ENCODE measurements around the gene STK38L. TPM values are rescaled to one million over a fixed set of nuclear protein-coding genes. Genes with fewer than 3 reads are reported as not detected.

Gene STK38L
- total and polyA plus RNA-seq, 2 of the 8 experiments (the other 6 are each of a cell fraction or from before 2014, with no cell fraction given): 8.1 to 63.6 TPM

DNA sequence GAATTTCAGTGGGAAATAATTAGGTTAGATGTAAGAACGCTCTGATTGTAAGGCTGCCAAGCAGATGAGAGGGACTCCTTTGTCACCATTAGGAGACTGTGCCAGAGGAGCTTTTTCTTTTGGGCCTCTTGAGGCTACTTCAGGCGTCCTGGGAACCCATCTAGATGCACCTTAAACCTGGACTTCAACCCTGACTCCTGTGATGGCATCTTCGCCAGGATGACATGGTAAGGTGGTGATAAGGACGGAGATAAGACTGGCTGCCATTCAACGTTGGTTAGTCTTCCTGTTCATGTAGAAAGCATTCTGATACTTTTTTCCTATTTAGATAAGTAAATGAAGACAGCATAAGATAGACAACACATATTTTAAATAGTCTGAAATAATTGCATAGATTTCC is 36.3 kb downstream of the STK38L start:
- Histone ChIP-seq H4K8ac (ENCODE audit: extremely low read depth, insufficient read depth, low read length) (no peak overlapping the region), H2BK5ac (ENCODE audit: low read depth, low read length) (no peak overlapping the region), H2BK12ac (ENCODE audit: low read depth, low read length) (no peak overlapping the region), H3K14ac (ENCODE audit: insufficient read length) (no peak overlapping the region), H3K4me1 (replicated peaks in 1 of 4; ENCODE audit: control insufficient read depth in 3 of 4, insufficient read depth in 4 of 4, low read length in 3 of 4) (peaks cover 0 to 15% (median 8%) of the 10 kb centered on the region in 4 experiments; a peak in 5 of 7 replicates), H3K56ac (replicated peaks; ENCODE audit: insufficient read length, low read depth, low read length) (no peak overlapping the region), H3K18ac (ENCODE audit: extremely low read depth, low read length) (no peak overlapping the region), H2BK120ac (replicated peaks; ENCODE audit: low read depth, low read length) (no peak overlapping the region), H2AFZ (ENCODE audit: low read length) (no peak overlapping the region), H3K23ac (ENCODE audit: insufficient read length) (no peak overlapping the region), H3K9ac (replicated peaks in 1 of 4; ENCODE audit: extremely low read depth in 1 of 4, low read depth in 3 of 4, low read length in 3 of 4) (no peak overlapping the region), H4K20me1 (replicated peaks in 1 of 2; ENCODE audit: control insufficient read depth in 1 of 2, insufficient read depth in 2 of 2, low read length in 2 of 2) (no peaks in the 10 kb centered on the region), H4K5ac (ENCODE audit: insufficient read length, low read depth, low read length) (no peak overlapping the region), H3K36me3 (ENCODE audit: control insufficient read depth in 2 of 4, insufficient read depth in 4 of 4, low read length in 3 of 4) (no peaks in the 10 kb centered on the region), H3K27me3 (replicated peaks in 1 of 4; ENCODE audit: control insufficient read depth in 3 of 4, extremely low read depth in 1 of 4, insufficient read depth in 3 of 4, low read length in 3 of 4) (no peaks in the 10 kb centered on the region), H3K79me1 (ENCODE audit: low read depth, low read length) (0 out of 2 replicates have a peak, but pooled peaks cover 3% of the 10 kb centered on the region), H2BK15ac (ENCODE audit: low read length) (no peak overlapping the region), H3K4me2 (ENCODE audit: insufficient read depth in 1 of 2, low read depth in 2 of 2, low read length in 2 of 2) (no peak overlapping the region), H3K4me3 (ENCODE audit: extremely low read depth in 1 of 4, insufficient read depth in 2 of 4, low read depth in 3 of 4, low read length in 4 of 4) (no peak overlapping the region), H3K79me2 (ENCODE audit: control insufficient read depth in 1 of 2, insufficient read depth in 2 of 2, low read length in 2 of 2) (peaks cover 0 to 37% of the 10 kb centered on the region in 2 experiments; a peak in 2 of 4 replicates), H4K91ac (replicated peaks; ENCODE audit: insufficient read length, low read length) (no peak overlapping the region), H2AK5ac (ENCODE audit: low read depth, low read length) (no peak overlapping the region), H3K27ac (ENCODE audit: low read depth, low read length) (no peak overlapping the region), H2BK20ac (ENCODE audit: low read length) (no peak overlapping the region), H3K4ac (replicated peaks; ENCODE audit: insufficient read length, low read depth, low read length) (no peak overlapping the region), H3K23me2 (ENCODE audit: low read depth, low read length) (no peaks in the 10 kb centered on the region), H3K9me3 (ENCODE audit: insufficient read depth in 2 of 2, low read depth in 1 of 2, low read length in 1 of 2) (no peaks in the 10 kb centered on the region)
- TF ChIP-seq TCF12 (IDR thresholded peaks at IDR 0.05; ENCODE audit: low read depth, low read length) (no peak), BACH1 (IDR thresholded peaks at IDR 0.05; ENCODE audit: low read length) (no peak), GABPA (IDR thresholded peaks at IDR 0.05; ENCODE audit: borderline replicate concordance, insufficient read depth, low read length) (no peak), TAF1 (IDR thresholded peaks at IDR 0.05; ENCODE audit: low read depth, low read length) (no peak), FOSL1 (IDR thresholded peaks at IDR 0.05; ENCODE audit: insufficient read depth, low read depth, low read length) (no peak), EGR1 (IDR thresholded peaks at IDR 0.05; ENCODE audit: borderline replicate concordance, low read depth, low read length) (no peak), SIN3A (conservative IDR thresholded peaks at IDR 0.05 in 1 of 2, IDR thresholded peaks at IDR 0.05 in 1 of 2; ENCODE audit: low read depth in 1 of 2, low read length in 2 of 2) (no peak), KDM1A (IDR thresholded peaks at IDR 0.05; ENCODE audit: borderline replicate concordance, low read length) (no peak), MAFK (IDR thresholded peaks at IDR 0.05; ENCODE audit: low read depth, low read length) (no peak)
- TF ChIP-seq, protein P1, sequence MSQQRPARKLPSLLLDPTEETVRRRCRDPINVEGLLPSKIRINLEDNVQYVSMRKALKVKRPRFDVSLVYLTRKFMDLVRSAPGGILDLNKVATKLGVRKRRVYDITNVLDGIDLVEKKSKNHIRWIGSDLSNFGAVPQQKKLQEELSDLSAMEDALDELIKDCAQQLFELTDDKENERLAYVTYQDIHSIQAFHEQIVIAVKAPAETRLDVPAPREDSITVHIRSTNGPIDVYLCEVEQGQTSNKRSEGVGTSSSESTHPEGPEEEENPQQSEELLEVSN (IDR thresholded peaks at IDR 0.05): no peak
- DNase-seq (ENCODE audit: low read depth in 1 of 2, low spot score in 2 of 2) (no peak), FAIRE-seq (no peak)
- 92% methylated on average over 5 of the region's 5 CpGs; no CpG with 5 or more reads in 1 of the 2 experiments for WGBS, 2 experiments (ENCODE audit: extremely low coverage in 1 of 2, insufficient coverage in 1 of 2, insufficient read length in 1 of 2, insufficient replicate concordance in 2 of 2, low coverage in 1 of 2, low lambda C conversion rate in 2 of 2, missing lambda C conversion rate in 1 of 2)
- POLR2A ChIA-PET (ENCODE audit: partially characterized antibody): interaction anchor here (0.6 to 1.5 kb wide), 2 partner anchors 10 to 1115 kb away, joined by 4 read pairs; no protein-coding TSS in a partner anchor
- CTCF ChIA-PET (ENCODE audit: partially characterized antibody): interaction anchor here (1.1 to 1.4 kb wide), 2 partner anchors 9 to 26 kb away, joined by 3 read pairs; no protein-coding TSS in a partner anchor

All from H1 (cell line).